DND-41 (cell line): ENCODE measurements around the gene DTNBP1.

Source experiments
- ATAC-seq: fragments of 200-7000 bp; cut with Tn5 transposase; 3 replicates; pipeline ENCODE4 v1.9.1; 2021; ENCODE audit warnings: low read depth; ENCODE audit not compliant: insufficient read depth
- DNase-seq: peaks from one replicate; pipeline ENCODE4 v3.0.0-alpha.2; 2020
- H2AFZ ChIP-seq: 2 replicates; pipeline ENCODE4 v1.6.0; 2012; ENCODE audit warnings: low read depth, low read length
- H3K27ac ChIP-seq: 2 replicates; pipeline ENCODE4 v1.5.1; 2012; ENCODE audit warnings: low read length, inconsistent platforms
- H3K27me3 ChIP-seq: fragments of 200-600 bp; sonication (generic); 2 replicates; pipeline ENCODE4 v1.6.0; 2012; ENCODE audit warnings: low read length, mild to moderate bottlenecking, inconsistent platforms; ENCODE audit not compliant: insufficient read depth, poor library complexity
- H3K36me3 ChIP-seq: 2 replicates; pipeline ENCODE4 v1.5.1; 2012; ENCODE audit warnings: low read length, inconsistent platforms; ENCODE audit not compliant: insufficient read depth
- H3K4me1 ChIP-seq: 2 replicates; pipeline ENCODE4 v1.5.1; 2012; ENCODE audit warnings: mild to moderate bottlenecking, low read length; ENCODE audit not compliant: insufficient read depth
- H3K4me2 ChIP-seq: 2 replicates; pipeline ENCODE4 v1.6.0; 2012; ENCODE audit warnings: mild to moderate bottlenecking, moderate library complexity, low read length, inconsistent platforms; ENCODE audit not compliant: insufficient read depth
- H3K4me3 ChIP-seq, 2 experiments: fragments of 200-600 bp in 1 of 2; shearing (Covaris generic) in 1 of 2; 2 replicates each; pipeline ENCODE4 v1.5.1; 2012 to 2016; ENCODE audit warnings: inconsistent platforms in 2 of 2, low read length in 2 of 2, mild to moderate bottlenecking in 2 of 2, low read depth in 1 of 2, moderate library complexity in 1 of 2
- H3K79me2 ChIP-seq: 2 replicates; pipeline ENCODE4 v1.6.0; 2012; ENCODE audit warnings: low read length, inconsistent platforms; ENCODE audit not compliant: insufficient read depth
- H3K9ac ChIP-seq: 2 replicates; pipeline ENCODE4 v1.6.0; 2012; ENCODE audit warnings: low read depth, mild to moderate bottlenecking, inconsistent platforms, low read length, moderate library complexity
- H3K9me3 ChIP-seq: 2 replicates; pipeline ENCODE4 v1.5.1; 2012; ENCODE audit warnings: low read length, moderate library complexity, mild to moderate bottlenecking, inconsistent platforms; ENCODE audit not compliant: insufficient read depth, severe bottlenecking
- H4K20me1 ChIP-seq: 2 replicates; pipeline ENCODE4 v1.6.0; 2012; ENCODE audit warnings: low read length; ENCODE audit not compliant: insufficient read depth
- CTCF ChIP-seq: IDR thresholded peaks from 2 replicates; pipeline ENCODE4 v1.5.1; 2012; ENCODE audit warnings: borderline replicate concordance, low read length, moderate library complexity, mild to moderate bottlenecking; ENCODE audit not compliant: poor library complexity, severe bottlenecking; ENCODE audit errors: extremely low read depth
- EZH2 ChIP-seq: IDR thresholded peaks from 3 replicates; pipeline ENCODE4 v1.6.1; 2012; ENCODE audit warnings: borderline replicate concordance, low read depth, mild to moderate bottlenecking, moderate library complexity, low read length, inconsistent platforms; ENCODE audit not compliant: severe bottlenecking

DTNBP1 gene

GRCh38 chr6:15577106-15577505, 85.7 kb downstream of the DTNBP1 start:
- Histone ChIP-seq H3K9ac (no peak overlapping the region), H2AFZ (no peak overlapping the region), H3K27me3 (no peaks in the 10 kb centered on the region), H3K36me3 (peaks cover 12% of the 10 kb centered on the region; the same call in 1 of the 2 replicates), H3K27ac (no peak overlapping the region), H3K4me2 (no peak overlapping the region), H3K79me2 (peaks cover 10% of the 10 kb centered on the region; the same call in 1 of the 2 replicates), H3K9me3 (no peaks in the 10 kb centered on the region), H3K4me1 (no peaks in the 10 kb centered on the region), H3K4me3 (no peak overlapping the region), H4K20me1 (peaks cover 9% of the 10 kb centered on the region)
- DNase-seq = no peak
- no peak for ATAC-seq
- no peak for TF ChIP-seq CTCF
- TF ChIP-seq EZH2 = no peak

- Histone ChIP-seq H3K36me3 (peaks cover 12% of the 10 kb centered on the region; the same call in 1 of the 2 replicates), H3K9ac (no peak overlapping the region), H3K27ac (no peak overlapping the region), H3K4me3 (no peak overlapping the region), H3K4me2 (no peak overlapping the region), H4K20me1 (peaks cover 9% of the 10 kb centered on the region), H3K79me2 (peaks cover 8% of the 10 kb centered on the region; the same call in 1 of the 2 replicates), H3K9me3 (no peaks in the 10 kb centered on the region), H3K27me3 (no peaks in the 10 kb centered on the region), H2AFZ (no peak overlapping the region), H3K4me1 (peaks cover under 1% of the 10 kb centered on the region; the same call in 1 of the 2 replicates)
- DNase-seq (no peak), ATAC-seq (no peak)
- TF ChIP-seq EZH2 (no peak), CTCF (no peak)
Measured at GRCh38 chr6:15575357-15576033, 87.3 kb downstream of the DTNBP1 start.

GRCh38 chr6:15574486-15574885, 88.3 kb downstream of the DTNBP1 start:
- Histone ChIP-seq H3K4me1 (peaks cover 10% of the 10 kb centered on the region), H3K27ac (no peak overlapping the region), H3K79me2 (peaks cover 8% of the 10 kb centered on the region; the same call in 1 of the 2 replicates), H4K20me1 (peaks cover 9% of the 10 kb centered on the region), H3K9me3 (no peaks in the 10 kb centered on the region), H3K9ac (no peak overlapping the region), H3K4me3 (no peak overlapping the region), H3K4me2 (no peak overlapping the region), H3K36me3 (peaks cover 12% of the 10 kb centered on the region; the same call in 1 of the 2 replicates), H3K27me3 (no peaks in the 10 kb centered on the region), H2AFZ (no peak overlapping the region)
- DNase-seq (no peak), ATAC-seq (no peak)
- TF ChIP-seq CTCF (no peak), EZH2 (no peak)
